ENCODE measurements around the gene THBS1. TPM values are rescaled to one million over a fixed set of nuclear protein-coding genes. Genes with fewer than 3 reads are reported as not detected.

Gene THBS1
- total RNA-seq, 1 donor from 2014 or later, result 849 TPM

DNA sequence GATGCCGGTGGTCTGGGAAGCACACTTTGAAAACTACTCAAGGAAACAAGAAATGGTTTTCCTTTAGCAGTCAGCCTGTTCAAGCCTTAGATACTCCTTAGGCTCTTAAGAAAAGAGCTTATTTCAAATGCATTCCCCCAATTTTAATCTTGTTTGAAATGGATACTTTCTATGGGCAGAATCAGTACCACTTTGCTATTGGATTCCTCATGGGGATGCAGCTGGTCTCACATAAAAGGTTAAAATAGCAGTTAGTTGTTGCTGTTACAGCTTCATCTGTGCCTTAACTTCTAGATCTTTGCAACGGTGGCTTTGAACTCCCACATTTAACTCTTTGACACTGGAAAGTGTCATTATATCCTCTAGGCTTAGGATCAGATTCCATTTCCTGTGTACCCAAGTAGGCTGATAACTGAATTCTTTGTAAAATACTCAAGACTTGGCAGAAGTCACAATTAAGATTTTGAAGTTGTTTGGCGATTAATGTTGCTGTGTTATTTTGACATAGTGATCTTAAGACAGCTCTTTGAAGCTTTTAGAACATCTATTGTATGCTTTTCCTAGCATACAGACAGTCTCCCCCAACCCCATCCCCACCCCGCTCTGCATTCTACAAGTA lies 2.2 kb downstream of the THBS1 start:
- Mint-ChIP-seq H3K4me3 (ENCODE audit: unreplicated experiment) (peak overlapping the region; percentile 97), H3K36me3 (ENCODE audit: unreplicated experiment) (peaks cover 58% of the 10 kb centered on the region), H3K27me3 (ENCODE audit: unreplicated experiment) (no peaks in the 10 kb centered on the region), H3K27ac (ENCODE audit: unreplicated experiment) (no peak overlapping the region), H3K4me1 (ENCODE audit: unreplicated experiment) (peaks cover 82% of the 10 kb centered on the region), H3K9me3 (ENCODE audit: unreplicated experiment) (no peaks in the 10 kb centered on the region)
- TF ChIP-seq, protein P1, sequence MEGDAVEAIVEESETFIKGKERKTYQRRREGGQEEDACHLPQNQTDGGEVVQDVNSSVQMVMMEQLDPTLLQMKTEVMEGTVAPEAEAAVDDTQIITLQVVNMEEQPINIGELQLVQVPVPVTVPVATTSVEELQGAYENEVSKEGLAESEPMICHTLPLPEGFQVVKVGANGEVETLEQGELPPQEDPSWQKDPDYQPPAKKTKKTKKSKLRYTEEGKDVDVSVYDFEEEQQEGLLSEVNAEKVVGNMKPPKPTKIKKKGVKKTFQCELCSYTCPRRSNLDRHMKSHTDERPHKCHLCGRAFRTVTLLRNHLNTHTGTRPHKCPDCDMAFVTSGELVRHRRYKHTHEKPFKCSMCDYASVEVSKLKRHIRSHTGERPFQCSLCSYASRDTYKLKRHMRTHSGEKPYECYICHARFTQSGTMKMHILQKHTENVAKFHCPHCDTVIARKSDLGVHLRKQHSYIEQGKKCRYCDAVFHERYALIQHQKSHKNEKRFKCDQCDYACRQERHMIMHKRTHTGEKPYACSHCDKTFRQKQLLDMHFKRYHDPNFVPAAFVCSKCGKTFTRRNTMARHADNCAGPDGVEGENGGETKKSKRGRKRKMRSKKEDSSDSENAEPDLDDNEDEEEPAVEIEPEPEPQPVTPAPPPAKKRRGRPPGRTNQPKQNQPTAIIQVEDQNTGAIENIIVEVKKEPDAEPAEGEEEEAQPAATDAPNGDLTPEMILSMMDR (IDR thresholded peaks at IDR 0.05), result no peak
- DNase-seq (ENCODE audit: extremely low spot score, unreplicated experiment), result no peak

DNA sequence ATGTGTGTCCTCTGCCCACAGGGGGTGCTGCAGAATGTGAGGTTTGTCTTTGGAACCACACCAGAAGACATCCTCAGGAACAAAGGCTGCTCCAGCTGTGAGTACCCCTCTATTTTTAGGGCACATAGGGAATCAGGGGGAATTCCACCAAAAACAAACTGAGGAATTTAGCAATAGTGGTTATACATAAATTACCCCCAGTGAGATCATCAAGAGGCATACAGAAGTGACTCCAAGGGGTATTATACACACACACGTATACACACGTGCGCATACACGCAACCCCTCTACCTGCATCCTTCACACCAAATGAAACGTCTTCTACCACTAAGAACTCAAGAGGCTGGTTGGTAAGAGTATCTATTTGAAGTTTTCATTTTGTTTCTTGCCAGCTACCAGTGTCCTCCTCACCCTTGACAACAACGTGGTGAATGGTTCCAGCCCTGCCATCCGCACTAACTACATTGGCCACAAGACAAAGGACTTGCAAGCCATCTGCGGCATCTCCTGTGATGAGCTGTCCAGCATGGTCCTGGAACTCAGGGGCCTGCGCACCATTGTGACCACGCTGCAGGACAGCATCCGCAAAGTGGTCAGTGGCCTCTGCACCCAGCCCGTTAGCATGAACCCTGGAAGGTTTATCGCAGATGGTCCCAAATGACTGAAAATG lies 2.9 kb downstream of the THBS1 start:
- no peaks in the 10 kb centered on the region for H3K9me3 Mint-ChIP-seq (ENCODE audit: unreplicated experiment)
- TF ChIP-seq, protein P1 (IDR thresholded peaks at IDR 0.05), result peak; percentile 66
- no peak for DNase-seq (ENCODE audit: extremely low spot score, unreplicated experiment)
- H3K27ac Mint-ChIP-seq (ENCODE audit: unreplicated experiment), result peak overlapping the region; percentile 32
- H3K4me3 Mint-ChIP-seq (ENCODE audit: unreplicated experiment), result peak overlapping the region; percentile 97
- peaks cover 63% of the 10 kb centered on the region for H3K36me3 Mint-ChIP-seq (ENCODE audit: unreplicated experiment)
- H3K4me1 Mint-ChIP-seq (ENCODE audit: unreplicated experiment), result peaks cover 83% of the 10 kb centered on the region
- no peaks in the 10 kb centered on the region for H3K27me3 Mint-ChIP-seq (ENCODE audit: unreplicated experiment)

DNA sequence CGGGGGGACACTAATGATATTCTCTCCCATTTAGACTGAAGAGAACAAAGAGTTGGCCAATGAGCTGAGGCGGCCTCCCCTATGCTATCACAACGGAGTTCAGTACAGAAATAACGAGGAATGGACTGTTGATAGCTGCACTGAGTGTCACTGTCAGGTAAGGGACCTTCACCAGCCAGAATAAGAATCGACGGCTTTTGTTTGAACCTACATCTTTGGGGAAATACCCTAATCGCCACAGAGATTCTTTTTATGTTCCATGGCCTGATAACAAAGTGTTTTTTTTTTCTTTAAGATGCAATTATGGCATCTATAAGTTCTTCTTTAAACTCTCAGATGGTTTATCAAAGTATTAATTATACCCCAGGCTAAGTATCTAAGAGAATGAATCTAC lies 3.4 kb downstream of the THBS1 start:
- no peak for DNase-seq (ENCODE audit: extremely low spot score, unreplicated experiment)

DNA sequence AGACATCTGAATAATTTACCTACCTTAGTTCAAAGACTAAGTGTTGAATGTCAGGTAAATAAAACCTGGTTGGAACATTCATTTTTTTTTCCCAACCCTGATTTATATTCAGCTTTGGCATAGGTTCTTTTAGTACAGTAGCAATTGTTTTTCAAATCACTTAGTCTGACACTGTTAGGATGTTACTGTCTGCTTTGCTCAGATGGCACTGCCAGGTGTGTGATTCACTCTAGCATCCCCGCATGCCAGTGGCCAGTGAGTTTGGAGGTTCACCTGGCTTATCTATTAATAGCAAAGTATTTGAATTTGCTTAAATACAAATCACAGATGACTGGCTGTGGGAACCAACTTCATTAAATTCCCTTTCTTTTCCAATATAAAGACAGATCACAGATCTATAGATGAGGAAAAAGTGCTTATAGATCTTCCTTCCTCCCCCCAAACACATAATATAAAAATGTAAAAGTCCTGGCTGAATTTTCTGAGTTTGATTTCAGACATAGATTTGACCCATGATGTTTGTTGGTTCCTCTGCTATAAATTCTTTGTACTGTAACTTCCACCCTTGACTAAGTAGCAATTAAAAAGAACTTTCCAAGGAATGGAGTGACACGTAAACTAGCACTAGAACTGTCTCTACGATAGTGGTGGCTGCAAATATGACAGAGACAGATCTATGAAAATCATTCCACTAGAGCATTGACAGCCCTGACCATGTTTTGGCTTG lies 3.9 kb downstream of the THBS1 start:
- TF ChIP-seq, protein P1 (IDR thresholded peaks at IDR 0.05), result no peak
- H3K9me3 Mint-ChIP-seq (ENCODE audit: unreplicated experiment), result no peaks in the 10 kb centered on the region
- H3K27ac Mint-ChIP-seq (ENCODE audit: unreplicated experiment), result peak overlapping the region; percentile 32
- DNase-seq (ENCODE audit: extremely low spot score, unreplicated experiment), result no peak
- no peaks in the 10 kb centered on the region for H3K27me3 Mint-ChIP-seq (ENCODE audit: unreplicated experiment)
- H3K36me3 Mint-ChIP-seq (ENCODE audit: unreplicated experiment), result peaks cover 74% of the 10 kb centered on the region
- H3K4me3 Mint-ChIP-seq (ENCODE audit: unreplicated experiment), result peak overlapping the region; percentile 97
- H3K4me1 Mint-ChIP-seq (ENCODE audit: unreplicated experiment), result peaks cover 80% of the 10 kb centered on the region

More for the DNA sequence above, 3.4 kb downstream of the THBS1 start:
- Mint-ChIP-seq H3K27ac (ENCODE audit: unreplicated experiment) (peak overlapping the region; percentile 32), H3K27me3 (ENCODE audit: unreplicated experiment) (no peaks in the 10 kb centered on the region), H3K4me1 (ENCODE audit: unreplicated experiment) (peaks cover 83% of the 10 kb centered on the region), H3K9me3 (ENCODE audit: unreplicated experiment) (no peaks in the 10 kb centered on the region), H3K36me3 (ENCODE audit: unreplicated experiment) (peaks cover 68% of the 10 kb centered on the region), H3K4me3 (ENCODE audit: unreplicated experiment) (peak overlapping the region; percentile 97)
- TF ChIP-seq, protein P1 (IDR thresholded peaks at IDR 0.05), result no peak

DNA sequence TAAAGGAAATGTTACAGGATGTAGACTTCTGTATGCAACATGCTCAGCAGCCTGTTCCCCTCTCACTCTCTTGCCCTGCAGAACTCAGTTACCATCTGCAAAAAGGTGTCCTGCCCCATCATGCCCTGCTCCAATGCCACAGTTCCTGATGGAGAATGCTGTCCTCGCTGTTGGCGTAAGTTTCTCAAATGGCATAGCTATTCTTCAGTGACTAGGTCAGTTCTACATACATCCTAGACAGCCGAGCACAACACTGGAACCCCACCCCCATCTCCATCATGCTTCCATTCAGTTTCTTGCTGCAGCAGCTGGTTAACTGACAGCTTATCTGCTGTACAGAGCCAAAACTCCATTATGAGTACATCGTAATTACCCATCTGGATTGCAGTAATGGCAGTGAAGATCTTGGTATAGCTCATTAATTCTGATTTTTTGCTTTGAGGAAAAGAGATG lies 4.5 kb downstream of the THBS1 start:
- peaks cover 80% of the 10 kb centered on the region for H3K36me3 Mint-ChIP-seq (ENCODE audit: unreplicated experiment)

More for the DNA sequence above, 4.5 kb downstream of the THBS1 start:
- H3K4me3 Mint-ChIP-seq (ENCODE audit: unreplicated experiment), result peak overlapping the region; percentile 97
- no peak for DNase-seq (ENCODE audit: extremely low spot score, unreplicated experiment)
- H3K4me1 Mint-ChIP-seq (ENCODE audit: unreplicated experiment), result peaks cover 82% of the 10 kb centered on the region
- peak overlapping the region; percentile 32 for H3K27ac Mint-ChIP-seq (ENCODE audit: unreplicated experiment)
- H3K9me3 Mint-ChIP-seq (ENCODE audit: unreplicated experiment), result no peaks in the 10 kb centered on the region
- TF ChIP-seq, protein P1 (IDR thresholded peaks at IDR 0.05), result no peak
- H3K27me3 Mint-ChIP-seq (ENCODE audit: unreplicated experiment), result no peaks in the 10 kb centered on the region

Measured in osteocyte (in vitro differentiated cells).